Measurements from ENCODE around the gene TIAM1.

Gene TIAM1, protein sequence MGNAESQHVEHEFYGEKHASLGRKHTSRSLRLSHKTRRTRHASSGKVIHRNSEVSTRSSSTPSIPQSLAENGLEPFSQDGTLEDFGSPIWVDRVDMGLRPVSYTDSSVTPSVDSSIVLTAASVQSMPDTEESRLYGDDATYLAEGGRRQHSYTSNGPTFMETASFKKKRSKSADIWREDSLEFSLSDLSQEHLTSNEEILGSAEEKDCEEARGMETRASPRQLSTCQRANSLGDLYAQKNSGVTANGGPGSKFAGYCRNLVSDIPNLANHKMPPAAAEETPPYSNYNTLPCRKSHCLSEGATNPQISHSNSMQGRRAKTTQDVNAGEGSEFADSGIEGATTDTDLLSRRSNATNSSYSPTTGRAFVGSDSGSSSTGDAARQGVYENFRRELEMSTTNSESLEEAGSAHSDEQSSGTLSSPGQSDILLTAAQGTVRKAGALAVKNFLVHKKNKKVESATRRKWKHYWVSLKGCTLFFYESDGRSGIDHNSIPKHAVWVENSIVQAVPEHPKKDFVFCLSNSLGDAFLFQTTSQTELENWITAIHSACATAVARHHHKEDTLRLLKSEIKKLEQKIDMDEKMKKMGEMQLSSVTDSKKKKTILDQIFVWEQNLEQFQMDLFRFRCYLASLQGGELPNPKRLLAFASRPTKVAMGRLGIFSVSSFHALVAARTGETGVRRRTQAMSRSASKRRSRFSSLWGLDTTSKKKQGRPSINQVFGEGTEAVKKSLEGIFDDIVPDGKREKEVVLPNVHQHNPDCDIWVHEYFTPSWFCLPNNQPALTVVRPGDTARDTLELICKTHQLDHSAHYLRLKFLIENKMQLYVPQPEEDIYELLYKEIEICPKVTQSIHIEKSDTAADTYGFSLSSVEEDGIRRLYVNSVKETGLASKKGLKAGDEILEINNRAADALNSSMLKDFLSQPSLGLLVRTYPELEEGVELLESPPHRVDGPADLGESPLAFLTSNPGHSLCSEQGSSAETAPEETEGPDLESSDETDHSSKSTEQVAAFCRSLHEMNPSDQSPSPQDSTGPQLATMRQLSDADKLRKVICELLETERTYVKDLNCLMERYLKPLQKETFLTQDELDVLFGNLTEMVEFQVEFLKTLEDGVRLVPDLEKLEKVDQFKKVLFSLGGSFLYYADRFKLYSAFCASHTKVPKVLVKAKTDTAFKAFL (N-terminal part only)

DNA sequence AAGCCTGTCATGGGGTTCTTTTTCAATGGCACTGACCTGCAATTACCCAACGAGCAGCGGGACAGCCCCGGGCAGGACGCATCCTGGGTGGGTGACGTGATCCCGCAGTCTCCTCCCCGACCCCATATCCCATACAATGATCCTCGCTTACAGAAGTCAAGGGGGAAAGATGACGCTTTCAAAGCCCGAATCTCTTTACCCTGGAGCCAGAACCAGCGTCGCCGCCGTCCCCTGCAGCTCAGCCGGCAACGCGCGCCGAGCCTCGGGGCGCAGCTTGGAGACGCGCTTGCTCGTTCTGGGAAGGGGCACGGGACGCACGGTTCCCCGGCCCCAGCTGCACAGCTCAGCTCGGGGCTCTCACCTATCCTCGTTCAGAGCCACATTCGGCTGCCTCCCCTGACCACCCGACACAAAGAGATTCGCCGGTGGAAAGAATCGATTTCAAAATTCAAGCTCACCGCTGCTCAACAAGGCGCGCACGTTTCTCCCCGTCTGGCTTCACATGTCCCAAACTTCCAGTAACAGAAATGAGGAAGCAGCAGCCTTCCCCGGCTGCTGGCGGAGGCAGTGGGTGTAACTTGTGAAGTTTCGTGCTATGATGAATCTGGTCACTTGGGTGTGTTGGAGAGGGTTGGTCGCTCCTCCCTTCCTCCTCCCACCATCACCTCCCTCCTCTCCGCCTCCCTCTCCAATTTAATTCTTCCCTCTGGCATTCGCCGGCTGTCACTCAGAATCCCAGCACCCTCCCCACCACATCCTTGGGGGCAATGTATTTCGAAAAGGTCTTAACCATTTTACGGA, at the start of gene TIAM1:
Gene TIAM1 (minus strand): TSS at position 582 of the 801 bp plus-strand sequence. CDS start 77,289 bp downstream, outside the sequence.
- Histone ChIP-seq H3K9ac (ENCODE audit: low read length) (no peak within 1 kb of the TSS), H3K79me2 (ENCODE audit: insufficient read depth, low read length) (peaks cover 4% of the 10 kb centered on the region; the same call in 1 of the 2 replicates), H3K4me2 (ENCODE audit: low read depth, low read length, poor library complexity, severe bottlenecking) (no peak within 1 kb of the TSS), H3K27me3 (ENCODE audit: low read length) (no peaks in the 10 kb centered on the region), H3K9me2 (replicated peaks; ENCODE audit: insufficient read depth, low read length) (no peaks in the 10 kb centered on the region), H3K4me3 (ENCODE audit: insufficient read depth, low read length, poor library complexity, severe bottlenecking) (no peak within 1 kb of the TSS), H2AFZ (ENCODE audit: low read depth, low read length, severe bottlenecking) (no peak within 1 kb of the TSS), H3K27ac (ENCODE audit: low read depth, low read length) (no peak within 1 kb of the TSS), H4K20me1 (ENCODE audit: low read depth, low read length) (no peaks in the 10 kb centered on the region; the same call in 1 of the 2 replicates), H3K9me3 (ENCODE audit: insufficient read depth, low read length) (no peaks in the 10 kb centered on the region), H3K36me3 (ENCODE audit: low read length) (no peaks in the 10 kb centered on the region), H3F3A (ENCODE audit: insufficient read depth) (no peaks in the 10 kb centered on the region)
- TF ChIP-seq, protein P1, sequence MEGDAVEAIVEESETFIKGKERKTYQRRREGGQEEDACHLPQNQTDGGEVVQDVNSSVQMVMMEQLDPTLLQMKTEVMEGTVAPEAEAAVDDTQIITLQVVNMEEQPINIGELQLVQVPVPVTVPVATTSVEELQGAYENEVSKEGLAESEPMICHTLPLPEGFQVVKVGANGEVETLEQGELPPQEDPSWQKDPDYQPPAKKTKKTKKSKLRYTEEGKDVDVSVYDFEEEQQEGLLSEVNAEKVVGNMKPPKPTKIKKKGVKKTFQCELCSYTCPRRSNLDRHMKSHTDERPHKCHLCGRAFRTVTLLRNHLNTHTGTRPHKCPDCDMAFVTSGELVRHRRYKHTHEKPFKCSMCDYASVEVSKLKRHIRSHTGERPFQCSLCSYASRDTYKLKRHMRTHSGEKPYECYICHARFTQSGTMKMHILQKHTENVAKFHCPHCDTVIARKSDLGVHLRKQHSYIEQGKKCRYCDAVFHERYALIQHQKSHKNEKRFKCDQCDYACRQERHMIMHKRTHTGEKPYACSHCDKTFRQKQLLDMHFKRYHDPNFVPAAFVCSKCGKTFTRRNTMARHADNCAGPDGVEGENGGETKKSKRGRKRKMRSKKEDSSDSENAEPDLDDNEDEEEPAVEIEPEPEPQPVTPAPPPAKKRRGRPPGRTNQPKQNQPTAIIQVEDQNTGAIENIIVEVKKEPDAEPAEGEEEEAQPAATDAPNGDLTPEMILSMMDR (IDR thresholded peaks at IDR 0.05; ENCODE audit: insufficient read depth, low read length, poor library complexity, severe bottlenecking) = no peak

DNA sequence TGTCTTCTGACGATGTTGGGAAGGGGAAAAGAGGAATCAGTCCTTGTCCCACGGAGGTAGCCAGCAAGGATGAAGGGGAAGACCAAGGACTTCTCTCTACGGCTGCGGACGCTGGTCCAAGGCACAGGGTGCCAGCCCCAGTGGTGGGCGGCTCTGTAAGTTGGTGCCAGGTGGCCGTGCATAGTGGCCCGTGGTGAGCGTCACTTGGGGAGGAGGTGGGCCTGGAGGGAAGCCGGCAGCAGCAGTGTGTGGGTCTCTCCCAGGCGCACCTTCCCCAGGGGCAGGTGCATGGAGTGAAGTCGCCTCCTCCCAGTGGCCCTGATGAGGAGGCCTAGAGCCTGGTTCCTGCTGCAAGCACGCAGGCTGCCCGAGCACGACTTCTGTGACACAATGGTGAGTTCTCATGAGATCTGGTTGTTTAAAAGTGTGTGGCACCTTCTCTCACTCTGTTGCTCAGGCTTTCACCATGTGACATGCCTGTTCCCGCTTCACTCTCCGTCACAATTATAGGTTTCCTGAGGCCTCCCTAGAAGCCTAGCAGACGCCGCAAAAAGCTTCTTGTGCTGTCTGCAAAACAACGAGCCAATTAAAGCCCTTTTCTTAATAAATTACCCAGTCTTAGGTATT, 43.6 kb upstream of the TIAM1 start:
- Histone ChIP-seq H4K20me1 (ENCODE audit: low read depth, low read length) (no peaks in the 10 kb centered on the region), H3K36me3 (ENCODE audit: low read length) (no peaks in the 10 kb centered on the region), H3K9me3 (ENCODE audit: insufficient read depth, low read length) (no peaks in the 10 kb centered on the region), H3K4me3 (ENCODE audit: insufficient read depth, low read length, poor library complexity, severe bottlenecking) (no peak overlapping the region), H2AFZ (ENCODE audit: low read depth, low read length, severe bottlenecking) (no peak overlapping the region), H3F3A (ENCODE audit: insufficient read depth) (no peaks in the 10 kb centered on the region), H3K4me2 (ENCODE audit: low read depth, low read length, poor library complexity, severe bottlenecking) (no peak overlapping the region), H3K79me2 (ENCODE audit: insufficient read depth, low read length) (peaks cover 4% of the 10 kb centered on the region; the same call in 1 of the 2 replicates), H3K9ac (ENCODE audit: low read length) (no peak overlapping the region), H3K27ac (ENCODE audit: low read depth, low read length) (no peak overlapping the region), H3K9me2 (replicated peaks; ENCODE audit: insufficient read depth, low read length) (no peaks in the 10 kb centered on the region), H3K27me3 (ENCODE audit: low read length) (no peaks in the 10 kb centered on the region)
- no peak for TF ChIP-seq EZH2phosphoT487 (conservative IDR thresholded peaks at IDR 0.05; ENCODE audit: low read length)
- TF ChIP-seq, protein P1 (IDR thresholded peaks at IDR 0.05; ENCODE audit: insufficient read depth, low read length, poor library complexity, severe bottlenecking) = no peak

DNA sequence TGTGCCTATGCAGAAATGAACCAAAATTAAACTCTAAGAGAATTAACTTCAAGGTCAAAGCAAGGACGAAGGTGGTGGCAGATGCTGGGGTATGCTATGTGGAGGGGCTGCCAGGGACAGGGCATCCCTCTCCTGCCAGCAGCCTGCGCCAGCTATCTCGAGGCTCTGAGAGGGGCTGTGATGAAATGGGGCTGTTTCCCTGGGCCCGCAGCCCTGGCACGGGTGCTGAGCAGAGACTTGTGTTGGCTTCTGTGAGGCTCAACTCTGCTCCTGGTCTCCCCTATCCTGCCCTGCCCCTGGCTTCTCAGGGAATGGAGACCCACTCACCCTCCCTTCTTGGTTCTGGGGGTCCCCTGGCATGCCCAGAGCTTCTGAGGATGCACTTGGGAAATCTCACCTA, 41.9 kb upstream of the TIAM1 start:
- Histone ChIP-seq H3K9me3 (ENCODE audit: insufficient read depth, low read length) (no peaks in the 10 kb centered on the region), H3K27ac (ENCODE audit: low read depth, low read length) (no peak overlapping the region), H3K9me2 (replicated peaks; ENCODE audit: insufficient read depth, low read length) (no peaks in the 10 kb centered on the region), H4K20me1 (ENCODE audit: low read depth, low read length) (no peaks in the 10 kb centered on the region), H2AFZ (ENCODE audit: low read depth, low read length, severe bottlenecking) (no peak overlapping the region), H3K9ac (ENCODE audit: low read length) (no peak overlapping the region), H3K27me3 (ENCODE audit: low read length) (no peaks in the 10 kb centered on the region), H3F3A (ENCODE audit: insufficient read depth) (no peaks in the 10 kb centered on the region), H3K4me2 (ENCODE audit: low read depth, low read length, poor library complexity, severe bottlenecking) (no peak overlapping the region), H3K36me3 (ENCODE audit: low read length) (no peaks in the 10 kb centered on the region), H3K4me3 (ENCODE audit: insufficient read depth, low read length, poor library complexity, severe bottlenecking) (no peak overlapping the region), H3K79me2 (ENCODE audit: insufficient read depth, low read length) (peaks cover 4% of the 10 kb centered on the region; the same call in 1 of the 2 replicates)
- TF ChIP-seq, protein P1 (IDR thresholded peaks at IDR 0.05; ENCODE audit: insufficient read depth, low read length, poor library complexity, severe bottlenecking) = no peak
- no peak for TF ChIP-seq EZH2phosphoT487 (conservative IDR thresholded peaks at IDR 0.05; ENCODE audit: low read length)

All from SU-DHL-6 (cell line).